Breast epithelium (tissue), 3 donors: ENCODE data around the gene SNX21.

Experiments
- CTCF ChIP-seq, 3 donors: fragments of 450-650 bp; IDR thresholded peaks; one replicate each; pipeline ENCODE4 v1.5.1; 2016 to 2017; ENCODE audit warnings: antibody characterized with exemption in 3 of 3, mild to moderate bottlenecking in 3 of 3, moderate library complexity in 3 of 3
- POLR2AphosphoS5 ChIP-seq, 3 donors: sonication (generic); formaldehyde crosslinking; IDR thresholded peaks; one replicate each; pipeline ENCODE4 v1.6.1; 2017; ENCODE audit warnings: antibody characterized with exemption in 3 of 3

DNA sequence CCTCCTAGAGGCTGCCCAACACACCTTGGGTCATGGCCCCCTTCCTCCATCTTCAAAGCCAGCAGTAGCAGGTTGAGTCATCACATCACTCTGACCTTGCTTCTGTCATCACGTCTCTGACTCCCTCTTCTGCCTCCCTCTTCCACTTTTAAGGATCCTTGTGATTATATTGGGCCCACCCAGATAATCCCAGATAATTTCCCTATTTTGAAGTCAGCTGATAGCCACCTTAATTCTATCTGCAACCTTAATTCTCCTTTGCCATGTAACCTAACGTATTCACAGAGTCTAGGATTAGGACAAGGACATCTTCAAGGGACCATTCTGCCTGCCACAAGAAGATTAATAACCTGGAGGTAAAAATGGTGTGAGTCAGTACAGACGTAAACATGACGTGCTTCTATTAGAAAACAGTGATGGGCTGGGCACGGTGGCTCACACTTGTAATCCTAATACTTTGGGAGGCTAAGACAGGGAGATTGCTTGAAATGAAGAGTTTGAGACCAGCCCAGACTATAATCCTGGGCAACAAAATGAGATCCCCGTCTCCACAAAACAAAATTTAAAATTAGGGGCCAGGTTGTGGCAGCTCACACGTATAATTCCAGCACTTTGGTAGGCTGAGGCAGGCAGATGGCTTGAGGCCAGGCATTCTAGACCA, 27.1 kb downstream of the SNX21 start:
- TF ChIP-seq CTCF (IDR thresholded peaks at IDR 0.05) (no peak), POLR2AphosphoS5 (IDR thresholded peaks at IDR 0.05) (no peak)
